Testis (tissue), 2 donors: Measurements from ENCODE around the gene NFKBIE.

Experiments
- POLR2A ChIP-seq: fragments of 450-650 bp; IDR thresholded peaks from one replicate; pipeline ENCODE4 v1.6.1; 2017; ENCODE audit warnings: antibody characterized with exemption, mild to moderate bottlenecking, moderate library complexity
- TF ChIP-seq, protein P1 (sequence below), 3 experiments: fragments of 450-650 bp in 2 of 3; fragments of 200-600 bp in 1 of 3; sonication (generic) in 1 of 3; IDR thresholded peaks; one replicate each; pipeline ENCODE4 v1.5.1; 2016 to 2019; ENCODE audit warnings: antibody characterized with exemption in 3 of 3, mild to moderate bottlenecking in 2 of 3, moderate library complexity in 1 of 3

DNA sequence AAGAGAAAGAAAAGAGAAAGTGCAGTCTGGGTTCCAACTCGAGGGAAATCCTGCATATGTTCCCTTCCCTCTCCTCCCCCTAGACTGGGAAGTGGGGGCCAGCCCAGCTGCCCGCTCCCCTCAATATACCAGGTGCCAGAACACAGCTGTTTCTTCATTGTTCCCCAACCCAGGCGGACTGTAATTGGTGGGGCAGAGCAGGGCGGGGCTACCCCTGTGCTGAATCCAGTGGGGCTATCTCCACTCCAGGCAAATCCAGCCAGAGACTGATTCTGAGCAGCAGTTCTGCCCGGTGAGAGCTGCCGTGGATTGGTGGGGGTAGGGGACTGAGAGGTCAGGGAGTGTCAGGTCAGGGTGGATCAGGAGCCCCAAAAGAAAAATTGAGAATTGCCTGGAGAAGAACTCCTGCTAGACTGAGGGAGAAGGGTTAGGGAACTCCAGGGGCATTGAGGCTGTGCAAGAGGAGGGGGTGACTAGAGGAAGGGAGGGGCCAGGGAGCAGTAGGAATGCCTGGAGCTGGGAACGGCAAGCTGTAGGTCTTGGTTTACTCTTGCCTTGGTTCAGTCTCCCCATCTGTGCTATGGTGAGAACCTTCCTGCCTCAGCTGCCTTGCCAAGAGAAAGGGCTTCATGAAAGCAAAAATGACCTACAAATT, 48.5 kb downstream of the NFKBIE start, which contains the start of gene MYMX:
- TF ChIP-seq, protein P1, sequence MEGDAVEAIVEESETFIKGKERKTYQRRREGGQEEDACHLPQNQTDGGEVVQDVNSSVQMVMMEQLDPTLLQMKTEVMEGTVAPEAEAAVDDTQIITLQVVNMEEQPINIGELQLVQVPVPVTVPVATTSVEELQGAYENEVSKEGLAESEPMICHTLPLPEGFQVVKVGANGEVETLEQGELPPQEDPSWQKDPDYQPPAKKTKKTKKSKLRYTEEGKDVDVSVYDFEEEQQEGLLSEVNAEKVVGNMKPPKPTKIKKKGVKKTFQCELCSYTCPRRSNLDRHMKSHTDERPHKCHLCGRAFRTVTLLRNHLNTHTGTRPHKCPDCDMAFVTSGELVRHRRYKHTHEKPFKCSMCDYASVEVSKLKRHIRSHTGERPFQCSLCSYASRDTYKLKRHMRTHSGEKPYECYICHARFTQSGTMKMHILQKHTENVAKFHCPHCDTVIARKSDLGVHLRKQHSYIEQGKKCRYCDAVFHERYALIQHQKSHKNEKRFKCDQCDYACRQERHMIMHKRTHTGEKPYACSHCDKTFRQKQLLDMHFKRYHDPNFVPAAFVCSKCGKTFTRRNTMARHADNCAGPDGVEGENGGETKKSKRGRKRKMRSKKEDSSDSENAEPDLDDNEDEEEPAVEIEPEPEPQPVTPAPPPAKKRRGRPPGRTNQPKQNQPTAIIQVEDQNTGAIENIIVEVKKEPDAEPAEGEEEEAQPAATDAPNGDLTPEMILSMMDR (IDR thresholded peaks at IDR 0.05) = no peak
- no peak for TF ChIP-seq POLR2A
